Mucosa of descending colon (tissue), 3 donors: Measurements from ENCODE around the gene PLA2G4E. TPM values are rescaled to one million over a fixed set of nuclear protein-coding genes. Genes with fewer than 3 reads are reported as not detected.

Experiments used
- ATAC-seq: fragments of 200-7000 bp; cut with Tn5 transposase; one replicate; pipeline ENCODE4 v1.9.1; 2020; ENCODE audit warnings: mild to moderate bottlenecking, moderate library complexity
- DNase-seq, 3 donors: peaks; one replicate each; pipeline ENCODE4 v3.0.0-alpha.2; 2020
- H3K36me3 ChIP-seq: fragments of 200-600 bp; one replicate; pipeline ENCODE4 v1.8.0; 2021; ENCODE audit warnings: low read depth, mild to moderate bottlenecking
- H3K4me1 ChIP-seq: fragments of 200-600 bp; one replicate; pipeline ENCODE4 v1.8.0; 2021; ENCODE audit warnings: low read depth, mild to moderate bottlenecking
- H3K4me3 ChIP-seq: fragments of 200-600 bp; one replicate; pipeline ENCODE4 v1.8.0; 2021; ENCODE audit warnings: mild to moderate bottlenecking
- H3K9me3 ChIP-seq: fragments of 200-600 bp; one replicate; pipeline ENCODE4 v1.8.0; 2021; ENCODE audit warnings: mild to moderate bottlenecking
- CTCF ChIP-seq: fragments of 200-600 bp; IDR thresholded peaks from one replicate; pipeline ENCODE4 v1.8.0; 2022; ENCODE audit warnings: antibody characterized with exemption, mild to moderate bottlenecking
- intact Hi-C, 2 donors: fragments of 100-400 bp; cut with DNase I in 1 of 2; cut with micrococcal nuclease in 1 of 2; formaldehyde crosslinking; loops; one replicate each; pipeline versions ENCODE4 v1.11.0 to v1.11.1; 2022; cut with DNase I, micrococcal nuclease
- total RNA-seq, 3 donors: library from RNA; stranded (reverse); fragmentation: NEBNext Ultra II Directional in 2 of 3; extraction: Animal tissue kit (Norgen Biotek cat#: 25700) in 2 of 3; gene quantifications; one replicate each; pipeline versions ENCODE4 v1.2.1 to v1.2.4, GENCODE V29; 2021 to 2023
- donor health status: DM: no; HTN: no; CAD: no; lungs with moderate emphysema.
- donor health status: DM: no; HTN: no; CAD: no.
- donor health status: DM: no; HTN: yes; CAD: no.

PLA2G4E gene
- total RNA-seq, 3 donors from 2014 or later: 0.06 to 0.27 (median 0.09) TPM

DNA sequence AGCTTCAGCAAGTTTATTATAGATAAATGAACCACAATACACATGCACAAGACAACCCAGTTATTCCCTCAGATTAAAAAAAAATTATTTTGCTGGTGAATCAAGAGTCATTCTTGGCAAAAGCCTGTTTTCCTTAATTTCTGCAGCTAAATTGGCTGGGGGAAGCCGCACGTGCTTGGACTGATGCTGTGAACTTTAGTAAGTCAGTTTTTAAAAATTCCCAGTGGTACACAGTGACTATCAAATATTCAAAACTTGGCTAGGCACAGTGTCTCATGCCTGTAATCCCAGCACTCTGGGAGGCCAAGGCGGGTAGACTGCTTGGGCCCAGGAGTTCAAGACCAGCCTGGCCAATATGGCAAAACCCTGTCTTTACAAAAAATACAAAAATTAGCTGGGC lies 72.4 kb downstream of the PLA2G4E start:
- TF ChIP-seq CTCF: no peak
- no peak for ATAC-seq
- Histone ChIP-seq H3K4me3 (no peak overlapping the region), H3K4me1 (no peaks in the 10 kb centered on the region), H3K36me3 (no peaks in the 10 kb centered on the region), H3K9me3 (no peaks in the 10 kb centered on the region)
- DNase-seq: no peak
- intact Hi-C loops: no loop called here

GRCh38 chr15:41946970-41947369 lies 73.9 kb downstream of the PLA2G4E start:
- no peaks in the 10 kb centered on the region for H3K4me1 ChIP-seq
- H3K9me3 ChIP-seq: no peaks in the 10 kb centered on the region
- DNase-seq: no peak
- intact Hi-C loops: no loop called here
- no peak for ATAC-seq
- no peak for TF ChIP-seq CTCF
- no peak overlapping the region for H3K4me3 ChIP-seq
- H3K36me3 ChIP-seq: no peaks in the 10 kb centered on the region

DNA sequence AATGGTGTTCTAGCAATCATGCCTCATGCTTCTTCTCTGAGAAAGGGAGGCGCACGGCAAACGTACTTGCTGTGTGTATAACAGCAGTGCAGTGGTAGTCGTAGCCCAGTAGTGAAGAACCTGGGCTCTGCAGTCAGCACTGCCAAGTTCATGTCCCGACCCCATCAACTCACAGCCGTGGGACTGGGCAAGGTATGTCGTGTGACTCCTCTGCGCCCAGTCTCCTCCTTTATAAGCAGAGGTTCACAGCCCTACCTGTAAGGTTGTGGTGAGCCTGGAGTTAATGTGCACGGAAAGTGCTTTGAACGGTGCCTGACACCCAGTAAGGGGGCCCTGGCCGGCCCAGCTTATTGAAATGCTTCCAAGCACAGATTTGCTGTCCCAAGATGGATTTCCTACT lies 75.1 kb downstream of the PLA2G4E start:
- ATAC-seq: no peak
- no peak for TF ChIP-seq CTCF
- intact Hi-C loops: no loop called here
- Histone ChIP-seq H3K9me3 (no peaks in the 10 kb centered on the region), H3K4me3 (no peak overlapping the region), H3K36me3 (no peaks in the 10 kb centered on the region), H3K4me1 (no peaks in the 10 kb centered on the region)
- DNase-seq: no peak

GRCh38 chr15:41945221-41945620 lies 75.6 kb downstream of the PLA2G4E start:
- H3K4me1 ChIP-seq: no peaks in the 10 kb centered on the region
- H3K4me3 ChIP-seq: no peak overlapping the region
- TF ChIP-seq CTCF: no peak
- intact Hi-C loops: no loop called here
- no peaks in the 10 kb centered on the region for H3K9me3 ChIP-seq
- H3K36me3 ChIP-seq: no peaks in the 10 kb centered on the region
- DNase-seq: no peak
- ATAC-seq: no peak

DNA sequence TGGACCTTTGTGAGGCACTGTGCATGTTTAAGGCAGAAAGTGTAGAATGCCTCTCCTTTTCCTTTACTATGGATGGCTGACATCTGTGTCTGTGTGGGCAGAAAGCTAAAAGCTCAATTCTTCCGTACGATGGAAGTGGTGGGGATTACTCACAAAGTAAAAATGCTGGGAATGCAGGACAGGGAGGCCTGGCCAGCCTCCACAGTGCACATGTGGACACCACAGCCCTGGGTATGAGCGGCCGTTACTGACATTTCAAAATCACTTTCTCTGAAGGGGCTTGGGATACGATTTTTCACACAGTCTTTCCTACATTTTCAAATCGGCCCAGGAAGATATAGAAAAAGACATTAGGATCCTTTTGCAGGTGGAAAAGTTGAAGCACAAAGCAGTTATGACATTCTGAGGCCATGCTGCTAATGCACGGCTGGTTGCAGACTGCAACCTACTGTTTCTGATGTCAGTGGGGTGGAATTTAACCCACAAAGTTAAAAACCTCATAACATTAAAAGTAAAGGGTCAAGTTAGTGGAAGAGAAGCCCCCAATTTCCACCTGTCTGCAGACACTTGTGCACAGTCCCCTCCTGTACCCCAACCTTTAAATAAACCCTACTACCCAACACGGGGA lies 76.4 kb downstream of the PLA2G4E start:
- no peaks in the 10 kb centered on the region for H3K4me1 ChIP-seq
- H3K36me3 ChIP-seq: no peaks in the 10 kb centered on the region
- H3K4me3 ChIP-seq: no peak overlapping the region
- no peak for TF ChIP-seq CTCF
- H3K9me3 ChIP-seq: no peaks in the 10 kb centered on the region
- intact Hi-C loops: no loop called here
- DNase-seq: no peak
- ATAC-seq: peak; percentile 18
